GM18505 (cell line): ENCODE results near the gene PFKM.
"Not testable (repeated sequence)": the region's sequence is repeated elsewhere in the genome, so short reads cannot be mapped to it uniquely, and the experiment has no call there.

Experiments used
- ATAC-seq: cut with Tn5 transposase; IDR thresholded peaks from one replicate; pipeline ENCODE4 v1.9.1; 2021; ENCODE audit not compliant: unreplicated experiment
- POLR2A ChIP-seq: IDR thresholded peaks from 4 replicates; pipeline ENCODE4 v1.6.1; 2011; ENCODE audit warnings: borderline replicate concordance; ENCODE audit not compliant: insufficient read depth, insufficient read length; ENCODE audit errors: extremely low read depth

The PFKM gene

GRCh38 chr12:48122065-48122834, 3.1 kb downstream of the PFKM start:
- TF ChIP-seq POLR2A = no peak

DNA sequence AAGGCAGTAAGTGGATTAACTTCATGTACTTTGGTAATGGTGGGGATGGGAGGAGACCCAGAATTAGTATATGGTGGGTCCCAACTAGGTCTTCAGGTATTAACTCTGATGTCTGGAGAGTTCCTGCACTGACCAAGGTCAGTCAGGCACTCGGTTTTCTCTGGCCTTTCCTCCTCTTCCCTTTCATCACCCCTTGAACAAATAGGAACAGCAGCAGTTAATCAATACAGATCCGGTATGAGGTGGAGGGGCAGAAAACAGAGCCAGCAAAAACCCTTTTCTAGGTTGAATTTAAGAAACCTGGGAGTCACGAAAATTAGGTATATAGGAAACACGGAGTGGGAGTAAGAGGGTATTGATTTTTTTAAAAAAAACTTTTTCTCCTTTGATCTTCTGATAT, 4.0 kb downstream of the PFKM start:
- TF ChIP-seq POLR2A = no peak
- ATAC-seq = no peak

More at GRCh38 chr12:48122065-48122834, 3.1 kb downstream of the PFKM start:
- no peak for ATAC-seq

DNA sequence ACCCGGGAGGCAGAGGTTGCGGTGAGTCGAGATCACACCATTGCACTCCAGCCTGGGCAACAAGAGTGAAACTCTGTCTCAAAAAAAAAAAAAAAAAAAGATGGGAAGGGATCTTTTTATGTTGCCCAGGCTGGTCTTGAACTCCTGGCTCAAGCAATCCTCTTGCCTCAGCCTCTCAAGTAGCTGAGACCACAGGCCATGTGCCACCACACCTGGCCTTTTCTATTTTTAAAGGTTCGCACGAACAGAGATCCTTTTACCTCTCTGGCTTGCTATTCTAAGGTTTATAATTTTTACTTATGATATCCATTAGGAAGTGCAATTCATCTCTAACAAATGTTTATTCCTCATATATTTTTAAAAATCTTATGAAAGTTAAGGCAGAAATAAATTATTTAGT, 6.4 kb downstream of the PFKM start:
- ATAC-seq = not testable (repeated sequence)

DNA sequence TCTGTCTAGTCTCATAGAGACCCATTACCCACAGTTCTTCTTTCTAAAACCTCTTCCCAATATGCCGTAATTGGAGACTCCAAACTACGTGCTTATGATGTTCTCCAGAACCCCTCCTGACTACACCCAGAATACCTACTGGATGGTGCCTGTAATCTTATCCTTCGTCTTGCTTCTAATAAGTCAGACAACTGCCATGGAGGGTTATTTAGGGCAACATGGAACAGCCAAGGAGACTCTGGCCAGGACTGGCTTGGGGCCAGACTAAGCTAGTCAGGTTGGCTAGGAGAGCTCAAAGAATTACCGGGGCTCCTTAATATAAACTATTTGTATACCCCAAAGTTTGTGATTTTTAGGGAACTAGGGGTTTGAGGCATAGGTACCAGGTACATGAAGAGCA, 6.8 kb downstream of the PFKM start:
- no peak for ATAC-seq
- TF ChIP-seq POLR2A = no peak

- no peak for ATAC-seq
- no peak for TF ChIP-seq POLR2A
Measured at GRCh38 chr12:48126953-48127630, 7.9 kb downstream of the PFKM start.

DNA sequence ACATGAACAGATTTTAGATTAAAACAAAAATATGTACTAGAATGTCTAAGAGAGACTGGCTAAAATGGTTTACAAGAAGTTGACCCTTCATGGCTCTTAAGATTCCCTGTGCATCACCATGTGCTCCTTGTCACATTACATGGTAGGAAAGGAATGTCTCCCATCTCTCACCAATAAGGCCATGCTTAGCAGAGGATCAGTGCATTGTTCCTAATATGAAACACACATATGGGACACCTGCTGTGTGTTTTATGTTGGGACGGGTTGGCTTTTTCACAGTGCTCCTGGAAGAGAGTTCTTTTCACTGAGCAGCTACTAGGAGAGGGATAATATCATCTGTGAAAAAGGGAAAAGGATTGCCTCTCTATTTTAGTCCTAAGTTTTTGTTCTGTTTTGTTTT, 9.6 kb downstream of the PFKM start:
- TF ChIP-seq POLR2A = no peak
- no peak for ATAC-seq

GRCh38 chr12:48129376-48129775, 10.2 kb downstream of the PFKM start:
- TF ChIP-seq POLR2A = no peak
- no peak for ATAC-seq

GRCh38 chr12:48131517-48131916, 12.4 kb downstream of the PFKM start:
- no peak for TF ChIP-seq POLR2A
- no peak for ATAC-seq

DNA sequence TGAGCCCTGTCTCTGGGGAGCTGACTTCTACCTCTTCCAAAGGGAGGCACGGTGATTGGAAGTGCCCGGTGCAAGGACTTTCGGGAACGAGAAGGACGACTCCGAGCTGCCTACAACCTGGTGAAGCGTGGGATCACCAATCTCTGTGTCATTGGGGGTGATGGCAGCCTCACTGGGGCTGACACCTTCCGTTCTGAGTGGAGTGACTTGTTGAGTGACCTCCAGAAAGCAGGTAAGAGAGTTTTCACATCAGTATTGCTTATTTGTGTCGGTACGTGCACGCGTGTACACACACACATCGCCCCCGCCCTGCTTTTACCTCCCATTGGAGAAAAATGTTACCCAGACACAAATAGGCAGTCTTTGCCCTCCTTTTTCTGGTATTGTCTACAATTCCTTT, 13.7 kb downstream of the PFKM start:
- no peak for TF ChIP-seq POLR2A
- ATAC-seq = no peak

- no peak for TF ChIP-seq POLR2A
- ATAC-seq = no peak
Measured at GRCh38 chr12:48135027-48135426, 15.9 kb downstream of the PFKM start.

GRCh38 chr12:48142818-48143674, 23.9 kb downstream of the PFKM start:
- ATAC-seq = no peak
- no peak for TF ChIP-seq POLR2A

DNA sequence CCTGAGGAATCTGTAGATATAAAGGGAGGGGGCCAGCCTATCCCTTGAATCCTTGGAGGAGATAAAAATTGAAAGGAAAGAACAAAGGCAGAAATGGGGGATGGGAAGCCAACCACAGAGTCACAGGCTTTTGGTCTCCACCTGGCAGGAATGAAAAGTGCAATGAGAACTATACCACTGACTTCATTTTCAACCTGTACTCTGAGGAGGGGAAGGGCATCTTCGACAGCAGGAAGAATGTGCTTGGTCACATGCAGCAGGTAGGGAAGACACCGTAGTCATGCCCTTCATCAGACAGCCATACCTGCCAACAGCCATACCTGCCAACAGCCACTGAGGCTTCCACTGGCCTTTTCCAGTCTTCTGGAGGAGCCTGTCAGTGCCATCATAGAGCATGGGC, 24.7 kb downstream of the PFKM start:
- no peak for TF ChIP-seq POLR2A
- ATAC-seq = no peak

- ATAC-seq = no peak
- no peak for TF ChIP-seq POLR2A
Measured at GRCh38 chr12:48145981-48146380, 26.8 kb downstream of the PFKM start.
